Astrocyte of the spinal cord (primary cell): ENCODE measurements around the gene SRSF9.
"Not testable (repeated sequence)": the region's sequence is repeated elsewhere in the genome, so short reads cannot be mapped to it uniquely, and the experiment has no call there.

Experiments
- DNase-seq: peaks from one replicate; pipeline ENCODE4 v3.0.0; 2011; ENCODE audit warnings: low read depth, low spot score
- H3K4me3 ChIP-seq: 2 replicates; pipeline ENCODE4 v1.5.1; 2011; ENCODE audit warnings: low read depth, mild to moderate bottlenecking, low read length, moderate library complexity
- in situ Hi-C: cut with HindIII; loops from 2 replicates; pipeline ENCODE4 v1.10.0; 2017; ENCODE audit warnings: low sequenced_read_pairs
- TF ChIP-seq, protein P1 (sequence below): IDR thresholded peaks from 2 replicates; pipeline ENCODE4 v1.5.1; 2012; ENCODE audit warnings: low read depth, mild to moderate bottlenecking, low read length, inconsistent platforms

Gene SRSF9

DNA sequence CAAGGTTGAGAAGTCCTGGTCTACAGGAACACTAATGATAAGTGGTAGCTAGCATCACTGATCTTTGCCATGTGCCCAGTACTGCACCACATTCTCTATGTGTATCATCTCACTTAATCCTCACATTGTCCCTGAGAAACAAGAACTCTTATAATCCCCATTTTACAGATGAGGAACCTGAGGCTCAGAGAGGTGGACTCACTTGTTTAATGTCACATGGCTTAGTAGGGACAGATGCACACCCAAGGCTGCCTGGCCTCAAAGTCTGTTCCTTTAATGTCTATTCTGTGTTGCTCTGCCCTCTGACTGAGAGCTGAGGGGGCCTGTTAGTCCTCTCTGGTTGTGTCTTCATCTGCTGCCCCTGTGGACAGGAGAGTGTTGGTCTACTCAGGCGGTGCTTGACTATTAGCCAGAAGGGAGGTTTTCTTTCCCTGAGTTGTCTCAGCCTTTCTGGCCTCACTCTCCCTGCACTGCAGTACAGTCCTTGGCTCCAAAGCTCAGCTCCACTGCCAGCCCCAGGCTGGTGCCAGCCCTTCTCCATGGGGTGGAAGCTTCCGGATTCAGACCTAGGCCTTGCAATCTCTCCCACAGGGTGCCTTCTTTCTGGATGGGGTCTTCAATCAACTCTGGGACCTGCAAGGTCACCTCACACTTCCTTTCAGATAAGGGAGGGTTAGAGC is 21.4 kb upstream of the SRSF9 start:
- TF ChIP-seq, protein P1, sequence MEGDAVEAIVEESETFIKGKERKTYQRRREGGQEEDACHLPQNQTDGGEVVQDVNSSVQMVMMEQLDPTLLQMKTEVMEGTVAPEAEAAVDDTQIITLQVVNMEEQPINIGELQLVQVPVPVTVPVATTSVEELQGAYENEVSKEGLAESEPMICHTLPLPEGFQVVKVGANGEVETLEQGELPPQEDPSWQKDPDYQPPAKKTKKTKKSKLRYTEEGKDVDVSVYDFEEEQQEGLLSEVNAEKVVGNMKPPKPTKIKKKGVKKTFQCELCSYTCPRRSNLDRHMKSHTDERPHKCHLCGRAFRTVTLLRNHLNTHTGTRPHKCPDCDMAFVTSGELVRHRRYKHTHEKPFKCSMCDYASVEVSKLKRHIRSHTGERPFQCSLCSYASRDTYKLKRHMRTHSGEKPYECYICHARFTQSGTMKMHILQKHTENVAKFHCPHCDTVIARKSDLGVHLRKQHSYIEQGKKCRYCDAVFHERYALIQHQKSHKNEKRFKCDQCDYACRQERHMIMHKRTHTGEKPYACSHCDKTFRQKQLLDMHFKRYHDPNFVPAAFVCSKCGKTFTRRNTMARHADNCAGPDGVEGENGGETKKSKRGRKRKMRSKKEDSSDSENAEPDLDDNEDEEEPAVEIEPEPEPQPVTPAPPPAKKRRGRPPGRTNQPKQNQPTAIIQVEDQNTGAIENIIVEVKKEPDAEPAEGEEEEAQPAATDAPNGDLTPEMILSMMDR = no peak
- in situ Hi-C loops = no loop called here
- no peak for DNase-seq
- H3K4me3 ChIP-seq = no peak overlapping the region

DNA sequence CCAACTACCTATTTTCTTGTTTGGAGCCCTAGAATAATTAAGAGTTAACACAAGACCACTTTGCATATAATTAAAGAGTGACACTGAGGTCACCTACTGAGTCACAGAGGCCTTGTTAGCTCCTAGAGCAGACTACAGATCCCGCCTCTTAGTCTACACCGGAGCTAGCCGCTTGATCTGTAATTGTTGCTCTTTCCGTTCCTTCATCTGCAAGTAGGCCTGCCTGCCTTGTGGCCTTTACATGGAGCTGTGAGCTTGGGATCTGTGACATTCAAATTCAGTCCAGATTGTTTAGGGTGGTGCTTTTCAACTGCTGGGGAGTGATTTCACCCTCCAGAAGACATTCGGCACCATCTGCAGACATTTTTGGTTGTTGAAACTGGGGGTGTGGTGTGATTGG is 20.8 kb upstream of the SRSF9 start:
- no peak for DNase-seq
- TF ChIP-seq, protein P1 = no peak
- in situ Hi-C loops = no loop called here
- no peak overlapping the region for H3K4me3 ChIP-seq

GRCh38 chr12:120489018-120489417 is 19.5 kb upstream of the SRSF9 start:
- in situ Hi-C loops = no loop called here
- H3K4me3 ChIP-seq = no peak overlapping the region
- TF ChIP-seq, protein P1 = no peak
- DNase-seq = no peak

DNA sequence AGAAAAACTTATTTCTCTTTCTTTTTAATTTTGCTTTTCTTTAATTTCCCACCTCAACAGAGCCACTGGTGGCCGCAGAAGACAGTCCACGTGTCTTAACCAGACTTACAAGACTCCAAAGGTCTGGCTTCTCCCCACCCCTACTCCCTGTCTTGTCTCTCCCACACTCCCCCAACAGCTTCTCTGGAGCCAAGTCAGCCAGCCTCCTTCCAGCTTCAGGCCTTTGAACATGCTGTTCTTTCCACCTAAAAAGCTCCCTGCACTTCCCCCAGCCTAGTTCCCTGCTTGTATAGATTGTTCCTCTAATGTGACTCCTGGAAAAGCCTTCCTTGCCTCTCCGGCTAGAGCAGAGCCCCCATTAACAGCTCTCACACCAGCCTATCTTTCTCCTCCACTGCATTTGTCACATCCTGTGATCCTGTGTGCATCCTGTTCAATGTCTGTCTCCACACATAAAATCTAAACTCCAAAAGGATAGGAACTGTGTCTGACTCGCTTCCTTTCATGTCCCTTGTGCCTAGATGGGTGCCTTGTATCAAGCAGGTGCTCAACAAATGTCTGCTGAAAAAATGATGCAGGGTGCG is 18.6 kb upstream of the SRSF9 start:
- DNase-seq = no peak
- in situ Hi-C loops = no loop called here
- no peak overlapping the region for H3K4me3 ChIP-seq
- TF ChIP-seq, protein P1 = no peak

- in situ Hi-C loops, H3K4me3 ChIP-seq, DNase-seq: not testable (repeated sequence)
Measured at GRCh38 chr12:120487552-120487951, 18.0 kb upstream of the SRSF9 start.

- DNase-seq = no peak
- TF ChIP-seq, protein P1 = no peak
- in situ Hi-C loops = no loop called here
- H3K4me3 ChIP-seq = no peak overlapping the region
Measured at GRCh38 chr12:120485961-120486881, 16.7 kb upstream of the SRSF9 start.
